ENCODE data around the gene KCNIP4. TPM values are rescaled to one million over a fixed set of nuclear protein-coding genes. Genes with fewer than 3 reads are reported as not detected.

The KCNIP4 gene
- total and polyA plus RNA-seq, 2 of the 8 experiments (the other 6 are each of a cell fraction or from before 2014, with no cell fraction given), result 0.06 TPM; not detected in 1

GRCh38 chr4:21753084-21753760 is 195.3 kb downstream of the KCNIP4 start:
- no peak for DNase-seq (ENCODE audit: low read depth in 1 of 2, low spot score in 2 of 2)
- Histone ChIP-seq H4K8ac (ENCODE audit: extremely low read depth, insufficient read depth, low read length) (no peak overlapping the region), H2BK20ac (ENCODE audit: low read length) (no peak overlapping the region), H4K20me1 (replicated peaks in 1 of 2; ENCODE audit: control insufficient read depth in 1 of 2, insufficient read depth in 2 of 2, low read length in 2 of 2) (no peaks in the 10 kb centered on the region), H3K9ac (replicated peaks in 1 of 4; ENCODE audit: extremely low read depth in 1 of 4, low read depth in 3 of 4, low read length in 3 of 4) (no peak overlapping the region), H3K18ac (ENCODE audit: extremely low read depth, low read length) (no peak overlapping the region), H3K79me1 (ENCODE audit: low read depth, low read length) (no peaks in the 10 kb centered on the region), H3K4me1 (replicated peaks in 1 of 4; ENCODE audit: control insufficient read depth in 3 of 4, insufficient read depth in 4 of 4, low read length in 3 of 4) (peaks cover 0 to 4% (median 0%) of the 10 kb centered on the region in 4 experiments; a peak in 2 of 7 replicates), H2AFZ (ENCODE audit: low read length) (no peak overlapping the region), H3K23me2 (ENCODE audit: low read depth, low read length) (no peaks in the 10 kb centered on the region), H3K36me3 (ENCODE audit: control insufficient read depth in 2 of 4, insufficient read depth in 4 of 4, low read length in 3 of 4) (no peaks in the 10 kb centered on the region), H2BK5ac (ENCODE audit: low read depth, low read length) (no peak overlapping the region), H2BK120ac (replicated peaks; ENCODE audit: low read depth, low read length) (no peak overlapping the region), H3K27me3 (replicated peaks in 1 of 4; ENCODE audit: control insufficient read depth in 3 of 4, extremely low read depth in 1 of 4, insufficient read depth in 3 of 4, low read length in 3 of 4) (no peaks in the 10 kb centered on the region), H2BK15ac (ENCODE audit: low read length) (no peak overlapping the region), H4K91ac (replicated peaks; ENCODE audit: insufficient read length, low read length) (no peak overlapping the region), H3K4me3 (ENCODE audit: extremely low read depth in 1 of 4, insufficient read depth in 2 of 4, low read depth in 3 of 4, low read length in 4 of 4) (no peak overlapping the region), H3K9me3 (ENCODE audit: insufficient read depth in 2 of 2, low read depth in 1 of 2, low read length in 1 of 2) (no peaks in the 10 kb centered on the region), H3K4me2 (ENCODE audit: insufficient read depth in 1 of 2, low read depth in 2 of 2, low read length in 2 of 2) (no peak overlapping the region), H3K23ac (ENCODE audit: insufficient read length) (no peak overlapping the region), H3K56ac (replicated peaks; ENCODE audit: insufficient read length, low read depth, low read length) (no peak overlapping the region), H3K4ac (replicated peaks; ENCODE audit: insufficient read length, low read depth, low read length) (no peak overlapping the region), H3K27ac (ENCODE audit: low read depth, low read length) (no peak overlapping the region), H2BK12ac (ENCODE audit: low read depth, low read length) (no peak overlapping the region), H3K79me2 (ENCODE audit: control insufficient read depth in 1 of 2, insufficient read depth in 2 of 2, low read length in 2 of 2) (no peaks in the 10 kb centered on the region), H2AK5ac (ENCODE audit: low read depth, low read length) (no peak overlapping the region), H4K5ac (ENCODE audit: insufficient read length, low read depth, low read length) (no peak overlapping the region), H3K14ac (ENCODE audit: insufficient read length) (no peak overlapping the region)
- FAIRE-seq, result no peak
- POLR2A ChIA-PET (ENCODE audit: partially characterized antibody), result no interaction called here
- CTCF ChIA-PET (ENCODE audit: partially characterized antibody), result interaction anchor here (0.6 to 4.1 kb wide), 11 partner anchors 10 to 561 kb away, joined by 3 to 22 read pairs (median 5); no protein-coding TSS in a partner anchor
- WGBS, 2 experiments (ENCODE audit: extremely low coverage in 1 of 2, insufficient coverage in 1 of 2, insufficient read length in 1 of 2, insufficient replicate concordance in 2 of 2, low coverage in 1 of 2, low lambda C conversion rate in 2 of 2, missing lambda C conversion rate in 1 of 2), result 89% methylated on average over 3 of the region's 3 CpGs; no CpG with 5 or more reads in 1 of the 2 experiments
- TF ChIP-seq TEAD4 (IDR thresholded peaks at IDR 0.05; ENCODE audit: low read depth, low read length), result no peak
- no peak for TF ChIP-seq TCF12 (IDR thresholded peaks at IDR 0.05; ENCODE audit: low read depth, low read length)
- TF ChIP-seq, protein P1, sequence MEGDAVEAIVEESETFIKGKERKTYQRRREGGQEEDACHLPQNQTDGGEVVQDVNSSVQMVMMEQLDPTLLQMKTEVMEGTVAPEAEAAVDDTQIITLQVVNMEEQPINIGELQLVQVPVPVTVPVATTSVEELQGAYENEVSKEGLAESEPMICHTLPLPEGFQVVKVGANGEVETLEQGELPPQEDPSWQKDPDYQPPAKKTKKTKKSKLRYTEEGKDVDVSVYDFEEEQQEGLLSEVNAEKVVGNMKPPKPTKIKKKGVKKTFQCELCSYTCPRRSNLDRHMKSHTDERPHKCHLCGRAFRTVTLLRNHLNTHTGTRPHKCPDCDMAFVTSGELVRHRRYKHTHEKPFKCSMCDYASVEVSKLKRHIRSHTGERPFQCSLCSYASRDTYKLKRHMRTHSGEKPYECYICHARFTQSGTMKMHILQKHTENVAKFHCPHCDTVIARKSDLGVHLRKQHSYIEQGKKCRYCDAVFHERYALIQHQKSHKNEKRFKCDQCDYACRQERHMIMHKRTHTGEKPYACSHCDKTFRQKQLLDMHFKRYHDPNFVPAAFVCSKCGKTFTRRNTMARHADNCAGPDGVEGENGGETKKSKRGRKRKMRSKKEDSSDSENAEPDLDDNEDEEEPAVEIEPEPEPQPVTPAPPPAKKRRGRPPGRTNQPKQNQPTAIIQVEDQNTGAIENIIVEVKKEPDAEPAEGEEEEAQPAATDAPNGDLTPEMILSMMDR (IDR thresholded peaks at IDR 0.05; ENCODE audit: control extremely low read depth in 1 of 3, insufficient read depth in 1 of 3, low read depth in 1 of 3, low read length in 3 of 3), result no peak
- TF ChIP-seq JUND (IDR thresholded peaks at IDR 0.05; ENCODE audit: low read length), result no peak
- no peak for TF ChIP-seq TBP (IDR thresholded peaks at IDR 0.05; ENCODE audit: low read depth, low read length)
- no peak for TF ChIP-seq KDM4A (IDR thresholded peaks at IDR 0.05; ENCODE audit: low read depth, low read length, severe bottlenecking)
- no peak for TF ChIP-seq RNF2 (IDR thresholded peaks at IDR 0.05; ENCODE audit: borderline replicate concordance, low read depth, low read length, missing control alignments, poor library complexity, severe bottlenecking)
- TF ChIP-seq SIX5 (IDR thresholded peaks at IDR 0.05; ENCODE audit: low read depth, low read length), result no peak
- no peak for TF ChIP-seq NANOG (IDR thresholded peaks at IDR 0.05; ENCODE audit: insufficient read depth, low read depth, low read length, poor library complexity, severe bottlenecking)
- TF ChIP-seq RBBP5 (IDR thresholded peaks at IDR 0.05; ENCODE audit: borderline replicate concordance, low read depth, low read length), result no peak

Data from H1 (cell line).